Activated CD8-positive, alpha-beta T cell treated with anti-CD3 and anti-CD28 coated beads for 36 hours (primary cell): ENCODE measurements around the gene PLCG2. TPM values are rescaled to one million over a fixed set of nuclear protein-coding genes. Genes with fewer than 3 reads are reported as not detected.
"Not testable (repeated sequence)": the region's sequence is repeated elsewhere in the genome, so short reads cannot be mapped to it uniquely, and the experiment has no call there.

Source experiments
- ATAC-seq: fragments of 200-7000 bp; cut with Tn5 transposase; one replicate; pipeline ENCODE4 v1.10.0; 2021; ENCODE audit warnings: mild to moderate bottlenecking, moderate library complexity
- CTCF ChIA-PET: fragments of 350-600 bp; sonication (Branson Sonifier 250); formaldehyde crosslinking; loops from one replicate; lab custom pipeline; 2021; ENCODE audit warnings: antibody characterized with exemption; lab: Charles Lee
- POLR2A ChIA-PET: fragments of 350-600 bp; sonication (Branson Sonifier 250); formaldehyde crosslinking; loops from one replicate; lab custom pipeline; 2021; ENCODE audit warnings: antibody characterized with exemption; lab: Charles Lee
- DNase-seq: peaks from one replicate; pipeline ENCODE4 v3.0.0-alpha.2; 2020
- H3K27ac Mint-ChIP-seq: one replicate; pipeline ENCODE4 v1.8.0; 2021; ENCODE audit warnings: mild to moderate bottlenecking, mixed read lengths
- H3K27me3 Mint-ChIP-seq: one replicate; pipeline ENCODE4 v1.8.0; 2021; ENCODE audit warnings: mixed read lengths
- H3K36me3 Mint-ChIP-seq: one replicate; pipeline ENCODE4 v1.8.0; 2021; ENCODE audit warnings: low read depth, mixed read lengths
- H3K4me1 Mint-ChIP-seq: one replicate; pipeline ENCODE4 v1.8.0; 2021; ENCODE audit warnings: low read depth, mixed read lengths
- H3K4me3 Mint-ChIP-seq: one replicate; pipeline ENCODE4 v1.8.0; 2021; ENCODE audit warnings: mild to moderate bottlenecking, moderate library complexity, mixed read lengths
- H3K9me3 Mint-ChIP-seq: one replicate; pipeline ENCODE4 v1.8.0; 2021; ENCODE audit warnings: mixed read lengths
- CTCF ChIP-seq: fragments of 200-600 bp; IDR thresholded peaks from one replicate; pipeline ENCODE4 v1.8.0; 2022; ENCODE audit warnings: antibody characterized with exemption, mild to moderate bottlenecking
- intact Hi-C: fragments of 100-400 bp; cut with micrococcal nuclease; formaldehyde crosslinking; loops from one replicate; pipeline ENCODE4 v1.10.0; 2022
- total RNA-seq, 2 experiments: library from RNA; stranded (reverse); gene quantifications; one replicate each; pipeline ENCODE4 v1.2.3, GENCODE V29; 2021

Gene PLCG2
- total RNA-seq, 2 experiments from 2014 or later = 12.7 to 13.7 TPM

GRCh38 chr16:81931927-81932326, 152.8 kb downstream of the PLCG2 start:
- intact Hi-C loops = no loop called here
- POLR2A ChIA-PET = no interaction called here
- Mint-ChIP-seq H3K36me3 (no peaks in the 10 kb centered on the region), H3K4me3 (no peak overlapping the region), H3K9me3 (no peaks in the 10 kb centered on the region), H3K4me1 (peaks cover 6% of the 10 kb centered on the region), H3K27me3 (no peaks in the 10 kb centered on the region), H3K27ac (no peak overlapping the region)
- no peak for TF ChIP-seq CTCF
- ATAC-seq (no peak), DNase-seq (no peak)
- CTCF ChIA-PET = no interaction called here

GRCh38 chr16:81932668-81933067, 153.6 kb downstream of the PLCG2 start:
- TF ChIP-seq CTCF = no peak
- no peaks in the 10 kb centered on the region for H3K36me3 Mint-ChIP-seq
- no peaks in the 10 kb centered on the region for H3K9me3 Mint-ChIP-seq
- peaks cover 6% of the 10 kb centered on the region for H3K4me1 Mint-ChIP-seq
- ATAC-seq (no peak), DNase-seq (no peak)
- no peak overlapping the region for H3K4me3 Mint-ChIP-seq
- H3K27me3 Mint-ChIP-seq = no peaks in the 10 kb centered on the region
- POLR2A ChIA-PET = no interaction called here
- no peak overlapping the region for H3K27ac Mint-ChIP-seq
- intact Hi-C loops = no loop called here
- CTCF ChIA-PET = no interaction called here

GRCh38 chr16:81933361-81933760, 154.3 kb downstream of the PLCG2 start:
- Mint-ChIP-seq H3K36me3 (no peaks in the 10 kb centered on the region), H3K4me1 (peaks cover 6% of the 10 kb centered on the region), H3K27me3 (no peaks in the 10 kb centered on the region), H3K4me3 (no peak overlapping the region), H3K9me3 (no peaks in the 10 kb centered on the region), H3K27ac (no peak overlapping the region)
- no peak for TF ChIP-seq CTCF
- intact Hi-C loops = no loop called here
- ChIA-PET CTCF (no interaction called here), POLR2A (no interaction called here)
- DNase-seq (no peak), ATAC-seq (no peak)

- H3K27ac Mint-ChIP-seq, POLR2A ChIA-PET, H3K4me1 Mint-ChIP-seq, H3K9me3 Mint-ChIP-seq, H3K27me3 Mint-ChIP-seq, DNase-seq, ATAC-seq, H3K36me3 Mint-ChIP-seq, intact Hi-C loops, H3K4me3 Mint-ChIP-seq: not testable (repeated sequence)
- CTCF ChIA-PET = interaction anchor here (1.2 kb wide), 1 partner anchor 45 kb away, joined by 3 read pairs; no protein-coding TSS in a partner anchor
These were observed 155.6 kb downstream of the PLCG2 start for GRCh38 chr16:81934711-81935110.

- POLR2A ChIA-PET = no interaction called here
- intact Hi-C loops = no loop called here
- Mint-ChIP-seq H3K36me3 (no peaks in the 10 kb centered on the region), H3K4me3 (no peak overlapping the region), H3K9me3 (no peaks in the 10 kb centered on the region), H3K27ac (no peak overlapping the region), H3K4me1 (no peaks in the 10 kb centered on the region), H3K27me3 (no peaks in the 10 kb centered on the region)
- CTCF ChIA-PET = no interaction called here
- DNase-seq (no peak), ATAC-seq (no peak)
- no peak for TF ChIP-seq CTCF
These were observed 157.3 kb downstream of the PLCG2 start for GRCh38 chr16:81936209-81937000.
